CD1c-positive myeloid dendritic cell (primary cell): ENCODE measurements around the gene DPF3.
"Not testable (repeated sequence)": the region's sequence is repeated elsewhere in the genome, so short reads cannot be mapped to it uniquely, and the experiment has no call there.

Experiments
- DNase-seq: peaks from one replicate; pipeline ENCODE4 v3.0.0-alpha.2; 2016; ENCODE audit errors: extremely low spot score

DPF3 gene

GRCh38 chr14:72880820-72881219 lies 13.1 kb downstream of the DPF3 start:
- peak; percentile 76 for DNase-seq

- DNase-seq = no peak
These were observed 13.7 kb downstream of the DPF3 start for GRCh38 chr14:72880164-72880563.

GRCh38 chr14:72879431-72879830 lies 14.5 kb downstream of the DPF3 start:
- no peak for DNase-seq

GRCh38 chr14:72878746-72879145 lies 15.2 kb downstream of the DPF3 start:
- DNase-seq = no peak

- DNase-seq = no peak
These were observed 17.2 kb downstream of the DPF3 start for GRCh38 chr14:72876710-72877063.

- DNase-seq = no peak
These were observed 17.7 kb downstream of the DPF3 start for GRCh38 chr14:72876005-72876709.

- not testable (repeated sequence) for DNase-seq
These were observed 23.0 kb downstream of the DPF3 start for GRCh38 chr14:72870878-72871277.

GRCh38 chr14:72869407-72870329 lies 24.2 kb downstream of the DPF3 start:
- no peak for DNase-seq

- no peak for DNase-seq
These were observed 25.4 kb downstream of the DPF3 start for GRCh38 chr14:72868500-72868899.

GRCh38 chr14:72864712-72865365 lies 29.1 kb downstream of the DPF3 start:
- DNase-seq = no peak

- no peak for DNase-seq
These were observed 30.5 kb downstream of the DPF3 start for GRCh38 chr14:72863216-72864006.

- DNase-seq = no peak
These were observed 37.2 kb downstream of the DPF3 start for GRCh38 chr14:72856530-72857266.

- no peak for DNase-seq
These were observed 38.0 kb downstream of the DPF3 start for GRCh38 chr14:72855913-72856312.

GRCh38 chr14:72852194-72852593 lies 41.7 kb downstream of the DPF3 start:
- no peak for DNase-seq

GRCh38 chr14:72851635-72852034 lies 42.3 kb downstream of the DPF3 start:
- no peak for DNase-seq

- no peak for DNase-seq
These were observed 43.5 kb downstream of the DPF3 start for GRCh38 chr14:72850360-72850759.

GRCh38 chr14:72849222-72849621 lies 44.7 kb downstream of the DPF3 start:
- DNase-seq = no peak

GRCh38 chr14:72847721-72848120 lies 46.2 kb downstream of the DPF3 start:
- DNase-seq = no peak

GRCh38 chr14:72845683-72846082 lies 48.2 kb downstream of the DPF3 start:
- DNase-seq = no peak

GRCh38 chr14:72845196-72845595 lies 48.7 kb downstream of the DPF3 start:
- DNase-seq = no peak

GRCh38 chr14:72844524-72844923 lies 49.4 kb downstream of the DPF3 start:
- DNase-seq = no peak
